GM23338 (cell line): Measurements from ENCODE around the gene SLC39A11.

Experiments
- EZH2 ChIP-seq: fragments of 200-600 bp; sonication (generic); IDR thresholded peaks from one replicate; pipeline ENCODE4 v1.8.0; 2017; ENCODE audit warnings: antibody characterized with exemption, mild to moderate bottlenecking, low read depth; ENCODE audit not compliant: unreplicated experiment
- POLR2AphosphoS5 ChIP-seq: IDR thresholded peaks from 2 replicates; pipeline ENCODE4 v1.6.1; 2016; ENCODE audit warnings: antibody characterized with exemption, low read depth
- TF ChIP-seq, protein P1 (sequence below), 2 experiments: fragments of 200-600 bp in 1 of 2; sonication (generic) in 1 of 2; conservative IDR thresholded peaks; 2 replicates each; pipeline versions ENCODE4 v1.5.1 to v1.6.1; 2016 to 2017; ENCODE audit warnings: antibody characterized with exemption in 2 of 2, low read depth in 2 of 2, mild to moderate bottlenecking in 2 of 2, moderate library complexity in 1 of 2
- TF ChIP-seq, protein P2 (sequence below): IDR thresholded peaks from one replicate; pipeline ENCODE4 v1.6.1; 2018; ENCODE audit warnings: antibody characterized with exemption; ENCODE audit not compliant: unreplicated experiment

DNA sequence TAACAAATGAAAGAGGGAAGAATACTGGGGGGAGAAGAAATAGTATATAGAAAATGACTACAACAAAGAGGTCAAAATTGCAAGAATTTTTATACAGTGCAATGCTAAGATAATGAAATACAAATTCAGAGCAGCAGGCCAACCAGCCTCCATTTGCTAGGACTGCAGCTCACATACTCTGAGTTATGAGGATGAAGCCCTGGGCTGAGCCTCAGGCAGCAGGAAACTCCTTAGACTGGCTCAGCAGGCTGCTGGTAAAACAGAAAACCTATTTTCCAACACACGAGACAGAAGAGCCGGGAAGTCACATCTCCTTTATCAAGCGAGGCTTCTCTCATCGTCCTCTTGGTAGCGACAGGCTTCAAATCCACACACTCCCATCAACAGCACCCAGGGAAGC, 296.5 kb downstream of the SLC39A11 start:
- TF ChIP-seq, protein P1, sequence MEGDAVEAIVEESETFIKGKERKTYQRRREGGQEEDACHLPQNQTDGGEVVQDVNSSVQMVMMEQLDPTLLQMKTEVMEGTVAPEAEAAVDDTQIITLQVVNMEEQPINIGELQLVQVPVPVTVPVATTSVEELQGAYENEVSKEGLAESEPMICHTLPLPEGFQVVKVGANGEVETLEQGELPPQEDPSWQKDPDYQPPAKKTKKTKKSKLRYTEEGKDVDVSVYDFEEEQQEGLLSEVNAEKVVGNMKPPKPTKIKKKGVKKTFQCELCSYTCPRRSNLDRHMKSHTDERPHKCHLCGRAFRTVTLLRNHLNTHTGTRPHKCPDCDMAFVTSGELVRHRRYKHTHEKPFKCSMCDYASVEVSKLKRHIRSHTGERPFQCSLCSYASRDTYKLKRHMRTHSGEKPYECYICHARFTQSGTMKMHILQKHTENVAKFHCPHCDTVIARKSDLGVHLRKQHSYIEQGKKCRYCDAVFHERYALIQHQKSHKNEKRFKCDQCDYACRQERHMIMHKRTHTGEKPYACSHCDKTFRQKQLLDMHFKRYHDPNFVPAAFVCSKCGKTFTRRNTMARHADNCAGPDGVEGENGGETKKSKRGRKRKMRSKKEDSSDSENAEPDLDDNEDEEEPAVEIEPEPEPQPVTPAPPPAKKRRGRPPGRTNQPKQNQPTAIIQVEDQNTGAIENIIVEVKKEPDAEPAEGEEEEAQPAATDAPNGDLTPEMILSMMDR (conservative IDR thresholded peaks at IDR 0.05; ENCODE audit: low read depth in 2 of 2): no peak
- TF ChIP-seq POLR2AphosphoS5 (no peak), EZH2 (no peak)
- TF ChIP-seq, protein P2, sequence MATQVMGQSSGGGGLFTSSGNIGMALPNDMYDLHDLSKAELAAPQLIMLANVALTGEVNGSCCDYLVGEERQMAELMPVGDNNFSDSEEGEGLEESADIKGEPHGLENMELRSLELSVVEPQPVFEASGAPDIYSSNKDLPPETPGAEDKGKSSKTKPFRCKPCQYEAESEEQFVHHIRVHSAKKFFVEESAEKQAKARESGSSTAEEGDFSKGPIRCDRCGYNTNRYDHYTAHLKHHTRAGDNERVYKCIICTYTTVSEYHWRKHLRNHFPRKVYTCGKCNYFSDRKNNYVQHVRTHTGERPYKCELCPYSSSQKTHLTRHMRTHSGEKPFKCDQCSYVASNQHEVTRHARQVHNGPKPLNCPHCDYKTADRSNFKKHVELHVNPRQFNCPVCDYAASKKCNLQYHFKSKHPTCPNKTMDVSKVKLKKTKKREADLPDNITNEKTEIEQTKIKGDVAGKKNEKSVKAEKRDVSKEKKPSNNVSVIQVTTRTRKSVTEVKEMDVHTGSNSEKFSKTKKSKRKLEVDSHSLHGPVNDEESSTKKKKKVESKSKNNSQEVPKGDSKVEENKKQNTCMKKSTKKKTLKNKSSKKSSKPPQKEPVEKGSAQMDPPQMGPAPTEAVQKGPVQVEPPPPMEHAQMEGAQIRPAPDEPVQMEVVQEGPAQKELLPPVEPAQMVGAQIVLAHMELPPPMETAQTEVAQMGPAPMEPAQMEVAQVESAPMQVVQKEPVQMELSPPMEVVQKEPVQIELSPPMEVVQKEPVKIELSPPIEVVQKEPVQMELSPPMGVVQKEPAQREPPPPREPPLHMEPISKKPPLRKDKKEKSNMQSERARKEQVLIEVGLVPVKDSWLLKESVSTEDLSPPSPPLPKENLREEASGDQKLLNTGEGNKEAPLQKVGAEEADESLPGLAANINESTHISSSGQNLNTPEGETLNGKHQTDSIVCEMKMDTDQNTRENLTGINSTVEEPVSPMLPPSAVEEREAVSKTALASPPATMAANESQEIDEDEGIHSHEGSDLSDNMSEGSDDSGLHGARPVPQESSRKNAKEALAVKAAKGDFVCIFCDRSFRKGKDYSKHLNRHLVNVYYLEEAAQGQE: no peak
